GM12874 (cell line): ENCODE data around the gene SPATA17.

Experiments used
- TF ChIP-seq, protein P1 (sequence below): IDR thresholded peaks from 2 replicates; pipeline ENCODE4 v1.5.1; 2011; ENCODE audit warnings: low read depth, mild to moderate bottlenecking, control low read depth, low read length, moderate library complexity; ENCODE audit not compliant: insufficient read depth

Gene SPATA17

DNA sequence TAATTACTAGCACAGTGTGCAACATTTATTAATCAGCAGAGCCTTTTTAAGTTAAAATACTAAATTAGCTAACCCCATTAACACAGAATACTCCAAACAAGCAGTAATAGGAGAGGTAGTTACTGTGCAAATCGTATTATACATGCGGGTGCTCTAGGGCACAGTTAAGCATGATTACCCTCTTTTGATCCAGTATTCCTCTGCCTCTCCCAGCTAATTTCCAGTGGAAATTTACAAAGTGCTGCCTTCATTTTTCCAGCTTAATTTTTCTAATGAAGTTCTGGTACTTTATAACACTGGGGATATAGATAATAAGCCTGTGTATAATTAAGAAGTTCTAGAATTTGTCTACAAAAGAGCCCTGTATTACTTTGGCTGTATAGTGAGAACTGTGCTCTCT is 159.9 kb downstream of the SPATA17 start:
- TF ChIP-seq, protein P1, sequence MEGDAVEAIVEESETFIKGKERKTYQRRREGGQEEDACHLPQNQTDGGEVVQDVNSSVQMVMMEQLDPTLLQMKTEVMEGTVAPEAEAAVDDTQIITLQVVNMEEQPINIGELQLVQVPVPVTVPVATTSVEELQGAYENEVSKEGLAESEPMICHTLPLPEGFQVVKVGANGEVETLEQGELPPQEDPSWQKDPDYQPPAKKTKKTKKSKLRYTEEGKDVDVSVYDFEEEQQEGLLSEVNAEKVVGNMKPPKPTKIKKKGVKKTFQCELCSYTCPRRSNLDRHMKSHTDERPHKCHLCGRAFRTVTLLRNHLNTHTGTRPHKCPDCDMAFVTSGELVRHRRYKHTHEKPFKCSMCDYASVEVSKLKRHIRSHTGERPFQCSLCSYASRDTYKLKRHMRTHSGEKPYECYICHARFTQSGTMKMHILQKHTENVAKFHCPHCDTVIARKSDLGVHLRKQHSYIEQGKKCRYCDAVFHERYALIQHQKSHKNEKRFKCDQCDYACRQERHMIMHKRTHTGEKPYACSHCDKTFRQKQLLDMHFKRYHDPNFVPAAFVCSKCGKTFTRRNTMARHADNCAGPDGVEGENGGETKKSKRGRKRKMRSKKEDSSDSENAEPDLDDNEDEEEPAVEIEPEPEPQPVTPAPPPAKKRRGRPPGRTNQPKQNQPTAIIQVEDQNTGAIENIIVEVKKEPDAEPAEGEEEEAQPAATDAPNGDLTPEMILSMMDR = no peak

DNA sequence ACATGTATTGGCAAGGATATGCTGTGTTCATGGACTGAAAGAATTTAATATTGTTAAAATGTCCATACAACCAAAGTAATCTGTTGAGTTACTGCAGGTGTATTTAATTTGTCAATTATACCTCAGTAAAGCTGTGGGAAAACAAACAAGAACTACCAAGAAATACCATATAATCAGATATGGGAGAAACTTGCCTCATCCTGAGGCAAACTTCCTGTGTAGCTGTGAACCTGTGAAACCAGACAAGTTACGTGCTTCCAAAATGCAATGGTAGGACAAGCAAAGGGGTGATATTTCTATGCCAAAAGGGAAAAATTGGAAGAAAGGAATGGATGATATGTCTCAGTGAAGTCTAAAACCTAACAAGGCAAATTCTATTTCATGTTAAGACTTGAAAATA is 174.6 kb downstream of the SPATA17 start:
- TF ChIP-seq, protein P1 = no peak

DNA sequence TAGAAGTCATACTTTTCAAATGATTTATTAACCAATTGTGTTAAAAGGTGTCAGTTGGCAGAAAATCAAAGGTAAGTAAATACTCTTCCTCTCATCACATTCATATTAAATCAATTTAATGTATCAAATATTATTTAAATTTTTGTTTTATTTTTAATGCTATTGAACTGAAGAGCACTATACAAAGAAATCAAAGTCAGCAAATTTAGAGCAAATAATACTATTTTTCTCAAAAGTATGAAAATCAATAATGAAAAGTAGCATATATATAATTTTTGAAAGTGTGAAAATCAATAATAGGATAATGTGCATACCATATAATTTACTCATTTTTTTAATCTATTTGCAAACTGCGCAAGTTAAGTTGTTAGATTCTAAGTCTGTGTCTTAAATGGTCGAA is 181.0 kb downstream of the SPATA17 start:
- TF ChIP-seq, protein P1 = no peak

DNA sequence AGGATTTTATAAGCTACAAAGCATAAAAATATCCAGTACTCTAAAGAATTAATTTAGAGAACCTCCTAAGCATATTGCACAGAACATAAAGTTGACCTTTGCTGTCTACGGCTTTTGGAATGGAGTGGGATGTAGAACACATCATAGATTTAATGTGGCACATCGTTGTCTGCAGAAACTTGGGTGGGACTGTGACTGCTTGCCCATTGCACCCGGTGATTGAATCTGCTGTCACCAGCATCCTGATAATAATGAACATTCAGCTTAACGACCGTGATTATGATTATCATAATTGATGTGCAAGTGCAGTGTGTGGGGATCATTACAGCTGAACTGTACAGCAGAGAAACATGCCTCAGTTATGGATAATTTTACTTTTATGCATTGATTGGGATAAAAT is 181.9 kb downstream of the SPATA17 start:
- TF ChIP-seq, protein P1 = no peak

DNA sequence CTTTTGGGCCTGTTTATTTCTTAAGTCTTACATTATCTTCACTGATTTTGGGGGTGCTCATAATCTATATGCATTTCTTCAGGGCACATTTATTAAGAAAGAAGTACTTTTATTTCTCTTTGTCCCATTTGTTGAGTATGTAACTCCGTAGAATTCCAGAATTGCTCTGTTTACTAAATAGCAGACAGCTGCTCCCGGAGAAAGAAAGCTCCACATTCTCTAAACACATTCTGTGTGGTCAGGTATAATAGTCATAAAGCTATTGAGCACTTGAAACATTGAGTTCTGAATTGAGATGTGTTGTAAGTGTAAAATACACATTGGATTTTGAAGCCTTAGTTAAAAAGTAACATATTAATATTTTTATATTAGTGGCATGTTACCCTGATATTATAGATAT is 206.5 kb downstream of the SPATA17 start:
- TF ChIP-seq, protein P1 = no peak

DNA sequence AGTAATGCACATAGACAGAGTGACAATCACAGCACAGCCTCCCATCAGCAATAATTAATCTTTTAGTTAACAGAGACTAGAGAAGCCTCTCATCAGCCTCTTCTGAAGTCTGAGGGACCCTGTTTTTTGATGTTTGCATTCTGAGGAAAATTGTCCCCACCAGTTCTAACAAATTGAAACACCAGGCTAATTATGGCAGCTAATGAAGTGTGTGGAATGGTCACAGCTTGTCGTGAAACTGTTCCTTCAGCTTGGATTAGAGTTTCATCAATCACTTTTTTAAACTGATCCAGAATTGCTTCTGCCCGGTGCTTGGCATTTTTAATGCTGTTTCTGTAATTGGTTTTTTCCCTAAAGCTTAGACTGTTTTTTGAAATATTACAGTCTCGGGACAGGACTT is 208.0 kb downstream of the SPATA17 start:
- TF ChIP-seq, protein P1 = no peak

DNA sequence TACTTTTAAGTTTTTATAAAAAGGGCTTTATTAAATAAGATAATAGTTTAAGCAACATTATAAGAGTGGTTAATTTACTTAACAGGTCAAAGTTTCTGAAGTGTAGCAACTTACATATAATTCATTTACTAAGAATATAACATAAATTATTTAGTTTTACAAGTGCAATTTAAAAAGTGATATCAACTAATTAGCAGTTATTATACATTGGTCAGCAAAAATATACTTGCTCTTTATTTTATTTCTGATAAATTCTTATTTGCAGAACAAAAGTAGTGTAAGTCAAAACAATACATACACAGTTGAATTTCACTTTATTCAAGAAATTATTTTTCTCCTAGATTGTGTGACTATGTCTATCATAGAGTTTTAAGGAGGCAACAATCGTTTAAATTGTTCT is 215.6 kb downstream of the SPATA17 start:
- TF ChIP-seq, protein P1 = no peak

DNA sequence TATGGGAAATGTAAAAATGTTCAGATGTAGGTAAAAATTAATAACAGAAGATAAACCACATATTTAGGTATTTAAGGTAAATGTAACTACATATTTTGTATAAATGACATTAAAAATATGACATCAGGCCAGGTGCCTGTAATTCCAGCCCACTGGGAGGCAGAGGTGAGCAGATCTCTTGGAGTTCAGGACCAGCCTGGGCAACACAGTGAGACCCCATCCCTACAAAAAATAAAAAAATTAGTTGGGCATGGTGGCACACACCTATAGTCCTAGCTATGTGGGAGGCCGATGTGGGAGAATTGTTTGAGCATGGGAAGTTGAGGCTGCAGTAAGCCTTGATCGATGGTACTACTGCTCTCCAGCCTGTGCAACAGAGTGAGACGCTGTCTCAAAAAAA is 216.5 kb downstream of the SPATA17 start:
- TF ChIP-seq, protein P1 = no peak
